Mesendoderm (in vitro differentiated cells): ENCODE measurements around the gene AGFG2.
"Not testable (repeated sequence)": the region's sequence is repeated elsewhere in the genome, so short reads cannot be mapped to it uniquely, and the experiment has no call there.

ENCODE experiments used
- DNase-seq: peaks from one replicate; pipeline ENCODE4 v3.0.0; 2013
- H2AK5ac ChIP-seq: 2 replicates; pipeline ENCODE4 v1.6.1; 2013; ENCODE audit warnings: low read length, inconsistent platforms
- H2BK120ac ChIP-seq: 2 replicates; pipeline ENCODE4 v1.6.1; 2013; ENCODE audit warnings: low read depth, mild to moderate bottlenecking, low read length, moderate library complexity, mixed read lengths
- H2BK15ac ChIP-seq: replicated peaks from 2 replicates; pipeline ENCODE4 v1.6.1; 2013; ENCODE audit warnings: low read depth, mild to moderate bottlenecking, moderate library complexity
- H2BK5ac ChIP-seq: 2 replicates; pipeline ENCODE4 v1.6.1; 2013; ENCODE audit warnings: low read length, inconsistent platforms
- H3K18ac ChIP-seq: 2 replicates; pipeline ENCODE4 v1.6.1; 2013; ENCODE audit warnings: mild to moderate bottlenecking, low read length, mixed read lengths
- H3K23ac ChIP-seq: one replicate; pipeline ENCODE4 v1.6.1; 2013; ENCODE audit warnings: low read length
- H3K27ac ChIP-seq: 2 replicates; pipeline ENCODE4 v1.5.1; 2013; ENCODE audit warnings: low read depth, mild to moderate bottlenecking, inconsistent platforms, low read length, moderate library complexity
- H3K27me3 ChIP-seq: 2 replicates; pipeline ENCODE4 v1.6.1; 2013; ENCODE audit warnings: low read length, control low read depth, mild to moderate bottlenecking, inconsistent platforms; ENCODE audit not compliant: insufficient read depth, poor library complexity
- H3K36me3 ChIP-seq: 2 replicates; pipeline ENCODE4 v1.6.1; 2013; ENCODE audit warnings: low read length, inconsistent platforms; ENCODE audit not compliant: control insufficient read depth, insufficient read depth
- H3K4ac ChIP-seq: one replicate; pipeline ENCODE4 v1.6.1; 2013; ENCODE audit warnings: low read depth, mild to moderate bottlenecking, low read length, moderate library complexity
- H3K4me1 ChIP-seq: 2 replicates; pipeline ENCODE4 v1.6.1; 2013; ENCODE audit warnings: low read depth, low read length, inconsistent platforms; ENCODE audit not compliant: control insufficient read depth
- H3K4me2 ChIP-seq: 2 replicates; pipeline ENCODE4 v1.6.1; 2013; ENCODE audit warnings: low read length
- H3K4me3 ChIP-seq: 2 replicates; pipeline ENCODE4 v1.5.1; 2013; ENCODE audit warnings: mild to moderate bottlenecking, low read length
- H3K56ac ChIP-seq: one replicate; pipeline ENCODE4 v1.6.1; 2013; ENCODE audit warnings: low read length
- H3K79me1 ChIP-seq: 2 replicates; pipeline ENCODE4 v1.6.1; 2013; ENCODE audit warnings: low read length, inconsistent platforms
- H3K79me2 ChIP-seq: 2 replicates; pipeline ENCODE4 v1.6.1; 2013; ENCODE audit warnings: mild to moderate bottlenecking, low read length; ENCODE audit not compliant: control insufficient read depth, insufficient read depth
- H3K9ac ChIP-seq: 2 replicates; pipeline ENCODE4 v1.6.1; 2013; ENCODE audit warnings: low read length, inconsistent platforms
- H4K5ac ChIP-seq: one replicate; pipeline ENCODE4 v1.6.1; 2013; ENCODE audit warnings: low read length
- H4K8ac ChIP-seq: one replicate; pipeline ENCODE4 v1.6.1; 2013; ENCODE audit warnings: low read depth, mild to moderate bottlenecking, control low read depth, low read length, moderate library complexity
- WGBS: extraction: QIAGEN DNeasy Blood & Tissue Kit; methylation state at CpG from one replicate; pipeline ENCODE4 v1.1.7; 2013; ENCODE audit warnings: low lambda C conversion rate, missing lambda C conversion rate; ENCODE audit not compliant: insufficient coverage; ENCODE audit errors: extremely low coverage; 5-methylcytosine and 5-hydroxymethylcytosine counted together

Gene AGFG2

DNA sequence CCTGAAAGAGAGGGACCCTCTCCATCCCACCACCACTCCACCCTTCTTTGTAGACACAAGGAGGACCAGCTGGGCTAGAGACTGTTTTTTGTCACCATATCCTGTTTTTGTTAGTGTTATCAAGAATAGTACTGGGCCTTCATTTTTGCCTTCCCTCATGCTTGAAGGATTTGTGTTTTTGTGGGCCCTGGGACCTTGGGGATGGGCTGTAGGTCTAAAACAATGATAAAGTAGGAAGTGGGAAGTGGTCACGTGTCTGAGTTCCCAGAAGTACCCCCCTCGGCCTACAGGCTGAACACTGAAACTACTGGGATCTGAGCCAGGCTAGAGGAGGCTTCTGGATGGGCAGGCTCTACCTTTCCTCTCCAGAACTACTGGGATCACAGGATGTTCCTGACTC lies 8.9 kb downstream of the AGFG2 start:
- no peaks in the 10 kb centered on the region for H3K36me3 ChIP-seq
- DNase-seq: no peak
- peak overlapping the region; percentile 25 for H3K56ac ChIP-seq
- H3K4me2 ChIP-seq: no peak overlapping the region
- H2AK5ac ChIP-seq: no peak overlapping the region
- H2BK5ac ChIP-seq: no peak overlapping the region
- no CpG with 5 or more reads among the region's 2 CpGs for WGBS
- no peak overlapping the region for H2BK15ac ChIP-seq
- no peak overlapping the region for H3K4ac ChIP-seq
- no peaks in the 10 kb centered on the region for H3K27me3 ChIP-seq
- H3K27ac ChIP-seq: no peak overlapping the region
- no peak overlapping the region for H3K23ac ChIP-seq
- peaks cover 29% of the 10 kb centered on the region for H3K4me1 ChIP-seq
- no peak overlapping the region for H4K8ac ChIP-seq
- no peaks in the 10 kb centered on the region for H3K79me1 ChIP-seq
- no peak overlapping the region for H3K4me3 ChIP-seq
- H3K18ac ChIP-seq: no peak overlapping the region
- no peak overlapping the region for H2BK120ac ChIP-seq
- no peaks in the 10 kb centered on the region for H3K79me2 ChIP-seq
- H3K9ac ChIP-seq: no peak overlapping the region
- no peak overlapping the region for H4K5ac ChIP-seq

DNA sequence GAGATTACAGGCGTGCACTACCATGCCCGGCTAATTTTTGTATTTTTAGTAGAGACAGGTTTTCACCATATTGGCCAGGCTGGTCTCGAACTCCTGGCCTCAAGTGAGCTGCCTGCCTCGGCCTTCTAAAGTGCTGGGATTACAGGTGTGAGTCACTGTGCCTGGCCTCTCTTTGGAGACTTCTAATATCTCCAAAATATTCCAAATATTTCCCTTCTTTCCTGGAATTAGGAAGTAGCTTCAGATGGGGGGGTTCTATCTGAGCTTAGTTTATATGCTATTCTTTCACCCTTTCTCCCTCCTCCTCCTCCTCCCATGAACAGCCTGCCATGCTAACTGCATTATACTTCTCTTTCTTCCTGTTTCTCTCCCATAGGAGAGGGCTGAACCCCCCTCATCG lies 9.4 kb downstream of the AGFG2 start:
- H4K5ac ChIP-seq, DNase-seq, H3K56ac ChIP-seq, H3K18ac ChIP-seq, H3K4ac ChIP-seq, H3K79me1 ChIP-seq, H2BK120ac ChIP-seq, H3K23ac ChIP-seq, H3K4me3 ChIP-seq, H3K9ac ChIP-seq, H4K8ac ChIP-seq, H3K4me2 ChIP-seq, H3K27me3 ChIP-seq, H3K27ac ChIP-seq, H2AK5ac ChIP-seq, H2BK5ac ChIP-seq, H2BK15ac ChIP-seq, H3K79me2 ChIP-seq, H3K36me3 ChIP-seq: not testable (repeated sequence)
- no CpG with 5 or more reads among the region's 5 CpGs for WGBS
- peaks cover 27% of the 10 kb centered on the region for H3K4me1 ChIP-seq

DNA sequence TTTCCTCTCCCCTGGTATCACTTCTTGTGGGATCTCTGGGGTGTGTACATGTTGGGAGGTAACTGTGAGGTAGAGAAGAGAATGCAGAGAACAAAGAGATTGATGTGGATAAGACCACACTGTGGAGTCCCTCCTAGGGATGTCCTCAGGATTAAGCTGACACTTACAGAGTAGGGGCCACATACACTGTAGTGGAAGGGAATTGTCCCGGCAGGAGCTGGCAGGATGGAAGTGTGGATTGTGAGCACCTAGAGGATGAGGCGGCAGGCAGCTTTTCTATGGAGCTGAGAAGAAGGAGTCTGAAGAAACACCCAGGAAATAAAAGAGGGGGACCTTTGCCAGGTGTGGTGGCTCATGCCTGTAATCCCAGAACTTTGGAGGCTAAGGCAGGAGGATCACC lies 13.5 kb downstream of the AGFG2 start:
- no peaks in the 10 kb centered on the region for H3K79me1 ChIP-seq
- H2AK5ac ChIP-seq: no peak overlapping the region

DNA sequence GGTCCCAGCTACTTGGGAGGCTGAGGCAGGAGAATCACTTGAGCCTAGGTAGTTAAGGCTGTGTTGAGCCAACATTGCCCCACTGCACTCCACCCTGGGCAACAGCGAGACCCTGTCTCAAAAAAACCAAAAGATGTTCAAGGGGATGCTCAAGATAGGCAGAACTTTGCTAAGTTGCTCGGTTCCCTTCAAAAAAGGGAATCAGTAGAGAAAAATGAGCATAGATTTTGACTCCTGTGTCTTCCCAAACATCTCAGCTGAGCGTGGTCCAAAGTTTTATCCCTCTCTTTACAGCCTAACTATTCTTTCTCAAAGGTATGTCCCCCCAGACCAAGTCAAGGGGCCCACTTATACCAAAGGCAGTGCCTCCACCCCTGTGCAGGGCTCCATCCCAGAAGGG lies 14.0 kb downstream of the AGFG2 start:
- H3K4me2 ChIP-seq: no peak overlapping the region
- H3K79me2 ChIP-seq: no peaks in the 10 kb centered on the region
- no peak overlapping the region for H2AK5ac ChIP-seq
- H3K56ac ChIP-seq: no peak overlapping the region
- H3K18ac ChIP-seq: no peak overlapping the region
- no peaks in the 10 kb centered on the region for H3K27me3 ChIP-seq
- H2BK15ac ChIP-seq: no peak overlapping the region
- H3K4ac ChIP-seq: no peak overlapping the region
- no peak overlapping the region for H4K8ac ChIP-seq
- H3K27ac ChIP-seq: no peak overlapping the region
- no peaks in the 10 kb centered on the region for H3K79me1 ChIP-seq
- no peak overlapping the region for H2BK120ac ChIP-seq
- H4K5ac ChIP-seq: no peak overlapping the region
- DNase-seq: no peak
- H3K23ac ChIP-seq: no peak overlapping the region
- no peaks in the 10 kb centered on the region for H3K4me1 ChIP-seq
- no peak overlapping the region for H2BK5ac ChIP-seq
- no peak overlapping the region for H3K9ac ChIP-seq
- H3K36me3 ChIP-seq: no peaks in the 10 kb centered on the region
- WGBS: no CpG with 5 or more reads among the region's 3 CpGs
- no peak overlapping the region for H3K4me3 ChIP-seq

More for the DNA sequence above, 13.5 kb downstream of the AGFG2 start:
- Histone ChIP-seq H2BK5ac (no peak overlapping the region), H3K27me3 (no peaks in the 10 kb centered on the region), H4K8ac (no peak overlapping the region), H2BK120ac (no peak overlapping the region), H3K27ac (no peak overlapping the region), H4K5ac (no peak overlapping the region), H3K4me3 (no peak overlapping the region), H3K4me1 (no peaks in the 10 kb centered on the region), H2BK15ac (no peak overlapping the region), H3K18ac (no peak overlapping the region), H3K4me2 (no peak overlapping the region), H3K4ac (no peak overlapping the region), H3K9ac (no peak overlapping the region), H3K23ac (no peak overlapping the region), H3K56ac (no peak overlapping the region), H3K79me2 (no peaks in the 10 kb centered on the region), H3K36me3 (no peaks in the 10 kb centered on the region)
- WGBS: no CpG with 5 or more reads among the region's 2 CpGs
- no peak for DNase-seq

DNA sequence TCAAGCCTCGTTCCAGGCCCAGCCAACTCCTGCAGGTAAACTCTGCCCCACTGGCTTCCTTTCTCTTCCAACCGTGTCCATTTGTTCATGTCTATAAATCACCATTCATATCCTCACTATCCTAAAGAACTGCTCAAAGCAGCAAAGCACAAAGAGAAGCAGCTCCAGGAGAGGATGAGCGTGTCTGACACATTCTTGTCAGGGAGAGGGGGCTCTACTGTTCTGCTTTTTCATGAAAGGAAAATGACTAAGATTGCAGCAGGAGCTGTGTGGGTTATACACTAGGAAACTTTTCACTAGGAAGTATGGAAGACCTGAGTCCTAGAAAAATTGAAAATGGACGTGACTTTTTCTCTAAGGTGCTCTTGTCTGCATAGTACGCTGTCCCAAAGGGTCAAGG lies 16.7 kb downstream of the AGFG2 start:
- no peak overlapping the region for H2BK5ac ChIP-seq

DNA sequence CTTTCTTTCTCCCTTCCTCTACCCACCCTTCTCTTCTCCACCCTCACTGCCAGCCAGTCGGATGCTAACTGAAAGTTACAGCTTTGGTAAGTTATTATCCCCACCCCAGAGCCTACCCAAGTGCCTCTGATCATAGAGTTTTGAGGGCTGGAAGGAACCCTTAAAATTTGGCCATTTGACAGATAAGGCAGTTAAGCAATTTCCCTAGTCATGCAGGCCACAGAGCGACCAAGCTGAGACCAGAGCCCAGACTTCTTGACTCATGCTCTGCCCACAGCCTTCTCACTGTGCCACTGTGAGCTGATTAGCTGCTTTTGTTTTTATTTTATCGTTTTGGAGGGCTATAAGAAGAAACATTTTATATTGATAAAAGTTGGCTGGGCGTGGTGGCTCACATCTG lies 17.5 kb downstream of the AGFG2 start:
- Histone ChIP-seq H2BK120ac (no peak overlapping the region), H4K8ac (no peak overlapping the region), H3K4ac (no peak overlapping the region), H3K27me3 (no peaks in the 10 kb centered on the region), H3K27ac (no peak overlapping the region), H3K36me3 (no peaks in the 10 kb centered on the region), H2BK15ac (no peak overlapping the region), H3K23ac (no peak overlapping the region), H3K79me2 (no peaks in the 10 kb centered on the region), H3K79me1 (no peaks in the 10 kb centered on the region), H3K4me1 (no peaks in the 10 kb centered on the region), H3K9ac (no peak overlapping the region), H3K4me2 (no peak overlapping the region), H4K5ac (no peak overlapping the region), H3K4me3 (no peak overlapping the region), H3K18ac (no peak overlapping the region), H2AK5ac (no peak overlapping the region), H3K56ac (no peak overlapping the region), H2BK5ac (no peak overlapping the region)
- no peak for DNase-seq
- no CpG with 5 or more reads among the region's 4 CpGs for WGBS

More for the DNA sequence above, 16.7 kb downstream of the AGFG2 start:
- H2BK15ac ChIP-seq: no peak overlapping the region
- no peak overlapping the region for H4K5ac ChIP-seq
- no CpG with 5 or more reads among the region's 5 CpGs for WGBS
- H3K36me3 ChIP-seq: no peaks in the 10 kb centered on the region
- H3K4me1 ChIP-seq: no peaks in the 10 kb centered on the region
- H3K4me3 ChIP-seq: no peak overlapping the region
- H3K4ac ChIP-seq: no peak overlapping the region
- no peak for DNase-seq
- no peak overlapping the region for H3K18ac ChIP-seq
- no peak overlapping the region for H2AK5ac ChIP-seq
- H3K9ac ChIP-seq: no peak overlapping the region
- H3K4me2 ChIP-seq: no peak overlapping the region
- H3K56ac ChIP-seq: no peak overlapping the region
- H3K27me3 ChIP-seq: no peaks in the 10 kb centered on the region
- H2BK120ac ChIP-seq: no peak overlapping the region
- H3K23ac ChIP-seq: no peak overlapping the region
- no peaks in the 10 kb centered on the region for H3K79me2 ChIP-seq
- H3K79me1 ChIP-seq: no peaks in the 10 kb centered on the region
- no peak overlapping the region for H4K8ac ChIP-seq
- no peak overlapping the region for H3K27ac ChIP-seq
